ENCODE data around the gene SDC1. TPM values are rescaled to one million over a fixed set of nuclear protein-coding genes. Genes with fewer than 3 reads are reported as not detected.

The SDC1 gene
- total RNA-seq, 1 donor from 2014 or later = 115 TPM

DNA sequence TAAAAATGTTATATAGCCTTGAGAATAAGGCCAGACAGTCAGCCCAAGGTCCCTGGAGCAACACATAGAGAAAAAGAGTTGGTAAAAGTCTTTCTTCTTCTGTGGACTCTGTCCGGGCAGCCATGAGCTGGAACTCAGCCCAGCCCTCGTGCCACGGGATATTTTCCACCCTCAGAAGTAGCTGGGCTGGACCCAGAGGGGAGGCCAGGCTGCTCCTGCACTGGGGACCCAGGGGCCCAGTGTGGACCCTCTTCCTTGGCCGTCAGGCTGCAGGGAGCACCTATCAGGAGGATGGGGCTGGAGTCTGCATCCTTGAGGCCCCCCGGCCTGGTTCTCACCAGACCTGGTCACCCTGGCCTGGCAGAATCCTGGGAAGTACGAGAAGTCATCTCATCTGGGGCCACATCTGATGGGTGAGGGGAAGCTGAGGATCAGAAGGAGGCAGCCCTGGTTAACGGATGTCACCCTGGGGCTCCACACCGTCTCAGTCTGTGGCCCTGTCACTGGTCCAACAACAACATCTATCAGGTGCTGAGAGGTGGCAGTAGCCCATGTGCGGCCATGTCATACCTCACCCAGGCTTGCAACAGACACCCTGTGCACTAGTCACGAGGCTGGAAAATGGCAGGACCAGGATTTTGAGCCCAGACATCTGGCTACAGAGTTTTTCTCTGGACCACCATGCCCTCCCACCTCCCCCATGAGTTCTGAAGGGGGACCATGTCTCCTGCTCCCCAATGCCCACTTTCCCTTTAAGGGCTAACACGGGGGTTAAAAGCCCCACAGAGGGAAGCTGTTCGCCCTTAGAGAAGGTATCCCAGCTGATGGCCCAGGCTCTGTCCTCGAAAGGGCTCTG is 33.0 kb downstream of the SDC1 start:
- TF ChIP-seq, protein P1, sequence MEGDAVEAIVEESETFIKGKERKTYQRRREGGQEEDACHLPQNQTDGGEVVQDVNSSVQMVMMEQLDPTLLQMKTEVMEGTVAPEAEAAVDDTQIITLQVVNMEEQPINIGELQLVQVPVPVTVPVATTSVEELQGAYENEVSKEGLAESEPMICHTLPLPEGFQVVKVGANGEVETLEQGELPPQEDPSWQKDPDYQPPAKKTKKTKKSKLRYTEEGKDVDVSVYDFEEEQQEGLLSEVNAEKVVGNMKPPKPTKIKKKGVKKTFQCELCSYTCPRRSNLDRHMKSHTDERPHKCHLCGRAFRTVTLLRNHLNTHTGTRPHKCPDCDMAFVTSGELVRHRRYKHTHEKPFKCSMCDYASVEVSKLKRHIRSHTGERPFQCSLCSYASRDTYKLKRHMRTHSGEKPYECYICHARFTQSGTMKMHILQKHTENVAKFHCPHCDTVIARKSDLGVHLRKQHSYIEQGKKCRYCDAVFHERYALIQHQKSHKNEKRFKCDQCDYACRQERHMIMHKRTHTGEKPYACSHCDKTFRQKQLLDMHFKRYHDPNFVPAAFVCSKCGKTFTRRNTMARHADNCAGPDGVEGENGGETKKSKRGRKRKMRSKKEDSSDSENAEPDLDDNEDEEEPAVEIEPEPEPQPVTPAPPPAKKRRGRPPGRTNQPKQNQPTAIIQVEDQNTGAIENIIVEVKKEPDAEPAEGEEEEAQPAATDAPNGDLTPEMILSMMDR (conservative IDR thresholded peaks at IDR 0.05; ENCODE audit: low read depth, low read length) = no peak
- DNase-seq (ENCODE audit: low read depth) = no peak

DNA sequence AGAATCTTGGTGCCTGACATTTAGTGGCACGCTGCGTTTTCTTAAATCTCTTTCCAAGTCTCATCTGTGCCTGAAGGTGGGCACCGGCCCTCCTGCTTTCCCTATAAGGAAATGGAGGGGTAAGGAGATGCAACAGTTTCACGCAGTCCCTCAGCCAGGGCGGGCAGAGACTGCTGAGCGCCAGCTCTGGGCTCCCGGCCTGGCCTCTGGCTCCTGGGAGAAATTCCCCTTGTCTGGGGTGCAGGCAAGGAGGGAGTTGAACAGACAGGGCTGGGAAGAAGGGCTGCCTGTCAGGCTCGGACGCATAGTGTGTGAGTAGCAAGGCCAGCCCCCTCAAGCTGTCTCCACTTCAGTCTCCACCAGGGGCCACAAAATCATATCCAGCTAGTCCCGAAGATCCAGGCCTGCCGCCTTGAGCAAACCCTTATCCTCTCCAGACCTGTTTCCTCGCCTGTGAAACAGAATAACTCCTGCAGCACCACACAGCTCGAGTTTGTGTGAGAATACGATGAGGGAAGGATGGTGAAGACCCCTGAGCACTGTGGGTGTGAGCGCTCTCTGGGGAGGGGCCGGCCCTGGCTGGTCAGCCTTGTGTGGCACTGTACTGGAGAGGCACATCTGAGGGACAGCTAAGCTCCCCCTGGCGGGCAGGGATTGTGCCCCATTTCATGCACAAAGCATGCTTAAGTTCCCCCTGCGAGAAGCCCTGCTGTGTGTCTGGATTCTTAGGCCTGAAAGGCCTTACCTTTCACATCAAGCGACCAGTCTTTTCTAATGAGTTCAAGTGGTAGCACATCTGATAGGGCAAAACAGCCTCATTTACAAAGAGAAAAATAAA is 33.8 kb downstream of the SDC1 start:
- TF ChIP-seq, protein P1 (conservative IDR thresholded peaks at IDR 0.05; ENCODE audit: low read depth, low read length) = no peak
- H3K4me3 ChIP-seq (ENCODE audit: low read depth, low read length) = no peak overlapping the region
- DNase-seq (ENCODE audit: low read depth) = no peak

More for the DNA sequence above, 33.0 kb downstream of the SDC1 start:
- H3K4me3 ChIP-seq (ENCODE audit: low read depth, low read length) = no peak overlapping the region

DNA sequence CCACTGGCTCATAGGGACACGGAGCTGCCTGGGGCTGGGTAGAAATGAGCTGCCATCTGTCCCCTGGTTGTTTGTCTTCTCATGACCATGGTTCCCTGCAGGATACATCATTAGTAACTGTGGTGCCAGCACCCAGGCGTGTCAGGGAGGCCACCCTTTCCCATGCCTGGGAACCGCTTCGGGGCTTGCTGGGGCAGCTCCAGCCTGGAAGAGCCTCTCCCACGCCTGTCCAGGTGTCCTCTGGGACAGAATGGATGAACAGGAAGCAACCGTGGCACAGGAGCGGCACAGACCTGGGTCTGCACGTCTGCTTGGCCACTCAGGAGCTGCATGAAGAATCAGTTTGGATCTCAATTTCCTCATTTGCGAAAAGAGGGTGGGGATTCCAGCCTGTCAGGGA is 34.8 kb downstream of the SDC1 start:
- no peak for DNase-seq (ENCODE audit: low read depth)
- no peak overlapping the region for H3K4me3 ChIP-seq (ENCODE audit: low read depth, low read length)
- TF ChIP-seq, protein P1 (conservative IDR thresholded peaks at IDR 0.05; ENCODE audit: low read depth, low read length) = no peak

DNA sequence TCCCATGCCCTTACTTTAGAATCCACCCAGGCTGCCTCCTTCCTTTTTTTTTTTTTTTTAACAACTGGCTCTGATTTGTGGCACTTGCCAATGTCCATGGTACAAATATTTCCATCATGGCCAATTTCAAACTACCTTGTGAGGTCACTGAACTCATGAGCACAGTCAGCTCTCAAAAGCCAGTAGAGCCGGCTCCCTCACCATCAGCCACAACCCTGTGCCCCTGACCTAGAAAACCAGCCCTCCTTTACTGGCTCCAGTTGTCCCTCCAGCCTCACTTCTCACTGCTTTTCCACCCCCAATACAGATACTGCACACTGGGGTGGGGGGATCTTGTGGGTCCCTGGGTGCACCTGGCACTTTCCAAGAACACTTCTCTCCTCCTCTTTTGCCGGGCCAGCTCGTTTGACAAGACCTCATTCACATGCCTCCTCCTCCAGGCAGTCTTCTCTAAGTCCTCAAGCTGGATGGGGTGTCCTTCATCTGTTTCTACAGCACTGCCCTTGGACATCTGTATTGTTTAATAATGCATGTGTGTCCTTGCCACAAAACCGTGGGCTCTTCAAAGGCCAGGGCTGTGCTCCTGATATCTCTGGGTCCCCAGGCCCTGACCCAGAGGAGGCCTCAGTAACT is 35.5 kb downstream of the SDC1 start:
- TF ChIP-seq, protein P1 (conservative IDR thresholded peaks at IDR 0.05; ENCODE audit: low read depth, low read length) = no peak
- H3K4me3 ChIP-seq (ENCODE audit: low read depth, low read length) = no peak overlapping the region
- DNase-seq (ENCODE audit: low read depth) = no peak

DNA sequence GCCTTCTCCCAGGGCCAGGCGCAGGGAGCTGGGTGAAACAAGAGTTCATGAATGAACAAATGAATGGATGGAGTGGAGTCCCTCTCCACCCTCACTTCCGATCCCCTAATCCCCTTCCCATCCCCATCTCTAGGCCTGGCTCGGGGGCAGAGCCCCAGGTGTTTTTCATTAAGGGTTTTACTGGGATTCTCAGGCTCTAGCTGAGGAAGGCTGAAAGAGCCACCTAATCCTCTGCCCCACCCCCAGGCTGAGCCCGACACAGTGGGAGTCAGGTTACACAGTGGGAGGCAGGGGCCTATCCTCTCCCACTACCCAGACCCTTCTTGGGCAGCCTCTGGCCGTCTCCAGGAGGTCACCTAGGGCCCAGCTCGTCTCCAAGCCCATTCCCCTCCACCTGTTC is 36.1 kb downstream of the SDC1 start:
- H3K4me3 ChIP-seq (ENCODE audit: low read depth, low read length) = no peak overlapping the region
- no peak for DNase-seq (ENCODE audit: low read depth)
- TF ChIP-seq, protein P1 (conservative IDR thresholded peaks at IDR 0.05; ENCODE audit: low read depth, low read length) = no peak

DNA sequence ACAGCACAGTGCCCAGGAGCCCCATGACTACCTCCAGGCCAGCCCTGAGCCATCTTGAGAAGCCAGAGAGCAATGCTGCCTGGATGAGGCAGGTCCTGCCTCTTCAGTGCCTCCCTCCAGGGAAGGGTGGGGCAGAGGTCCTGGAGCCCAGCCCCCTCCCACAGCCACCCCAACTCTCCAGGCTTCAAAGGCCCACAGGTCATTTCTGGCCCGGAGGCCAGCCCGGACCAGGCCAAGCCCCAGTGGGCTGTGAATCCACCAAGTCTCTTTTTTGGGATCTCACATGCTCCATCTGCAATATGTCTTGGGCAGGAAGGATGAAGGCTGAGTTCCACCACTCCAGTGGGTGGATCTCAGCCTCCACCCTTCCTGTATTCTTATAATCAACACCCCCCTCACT is 36.7 kb downstream of the SDC1 start:
- TF ChIP-seq, protein P1 (conservative IDR thresholded peaks at IDR 0.05; ENCODE audit: low read depth, low read length) = no peak
- no peak for DNase-seq (ENCODE audit: low read depth)
- H3K4me3 ChIP-seq (ENCODE audit: low read depth, low read length) = no peak overlapping the region
